Parathyroid adenoma (tissue), 2 donors: ENCODE data around the gene SRGAP2B.
"Not testable (repeated sequence)": the region's sequence is repeated elsewhere in the genome, so short reads cannot be mapped to it uniquely, and the experiment has no call there.

Experiments used
- H2AFZ ChIP-seq: fragments of 300-600 bp; sonication (generic); one replicate; pipeline ENCODE4 v1.7.0; 2017; ENCODE audit warnings: antibody characterized with exemption, mild to moderate bottlenecking
- H3K27ac ChIP-seq: fragments of 300-600 bp; sonication (generic); one replicate; pipeline ENCODE4 v1.7.0; 2017
- H3K27me3 ChIP-seq: fragments of 300-600 bp; sonication (generic); one replicate; pipeline ENCODE4 v1.7.0; 2017; ENCODE audit warnings: low read length; ENCODE audit not compliant: control insufficient read depth, insufficient read depth
- H3K36me3 ChIP-seq: fragments of 300-600 bp; sonication (generic); one replicate; pipeline ENCODE4 v1.7.0; 2017; ENCODE audit warnings: low read length; ENCODE audit not compliant: control insufficient read depth, insufficient read depth
- H3K4me1 ChIP-seq: fragments of 300-600 bp; sonication (generic); one replicate; pipeline ENCODE4 v1.7.0; 2017; ENCODE audit warnings: control low read depth
- H3K4me2 ChIP-seq: fragments of 300-600 bp; sonication (generic); one replicate; pipeline ENCODE4 v1.7.0; 2017; ENCODE audit warnings: low read length
- H3K4me3 ChIP-seq: fragments of 300-600 bp; sonication (generic); one replicate; pipeline ENCODE4 v1.7.0; 2017; ENCODE audit warnings: low read depth, low read length
- H3K79me2 ChIP-seq: fragments of 300-600 bp; sonication (generic); one replicate; pipeline ENCODE4 v1.7.0; 2017; ENCODE audit warnings: control low read depth
- H3K9ac ChIP-seq: fragments of 300-600 bp; sonication (generic); one replicate; pipeline ENCODE4 v1.7.0; 2017; ENCODE audit warnings: mild to moderate bottlenecking
- H3K9me3 ChIP-seq: fragments of 300-600 bp; sonication (generic); one replicate; pipeline ENCODE4 v1.7.0; 2017; ENCODE audit warnings: low read length; ENCODE audit not compliant: control insufficient read depth
- donor health status: primary hyperparathyroidism.

The SRGAP2B gene

DNA sequence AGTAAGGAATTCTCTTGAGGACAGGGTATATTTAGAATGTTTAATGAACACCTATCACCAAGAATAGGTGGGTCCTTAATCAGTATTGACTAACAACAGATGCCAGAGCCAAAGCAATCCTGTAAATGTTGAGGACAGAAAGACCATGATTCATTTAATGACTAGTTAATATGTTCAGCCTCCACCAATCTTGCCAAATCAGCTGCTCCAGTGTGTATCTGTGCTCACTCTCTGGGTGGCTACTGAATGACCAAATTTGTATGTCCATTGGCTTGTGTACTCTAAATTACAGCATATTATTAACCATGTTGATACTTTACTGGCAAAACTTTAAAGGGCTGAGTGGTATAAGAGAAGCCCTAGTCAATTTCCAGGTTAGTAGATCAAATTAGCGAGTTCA lies 130.9 kb downstream of the SRGAP2B start:
- H3K27ac ChIP-seq, H3K9me3 ChIP-seq, H3K4me3 ChIP-seq, H3K4me2 ChIP-seq, H3K79me2 ChIP-seq, H3K27me3 ChIP-seq, H3K9ac ChIP-seq, H2AFZ ChIP-seq, H3K36me3 ChIP-seq, H3K4me1 ChIP-seq: not testable (repeated sequence)

DNA sequence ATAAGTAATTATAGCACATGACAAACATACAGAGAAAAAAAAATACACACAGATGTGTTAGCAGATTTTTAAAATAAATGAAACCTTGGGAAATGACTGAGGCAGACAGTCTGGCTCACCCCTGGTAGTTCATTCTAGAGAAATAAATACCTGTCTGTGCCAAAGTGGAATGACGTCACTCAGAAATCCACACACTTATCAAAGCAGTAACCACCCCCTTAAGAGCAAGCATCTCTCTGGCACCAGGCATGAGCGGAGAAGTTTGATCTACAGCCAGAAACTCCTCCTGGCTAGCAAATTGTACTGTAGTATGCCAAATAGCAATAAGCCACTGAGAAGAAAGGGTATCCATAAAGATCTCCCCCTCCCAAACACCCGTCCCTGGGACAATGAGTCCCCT lies 131.6 kb downstream of the SRGAP2B start:
- not testable (repeated sequence) for H3K4me1 ChIP-seq, H3K79me2 ChIP-seq, H3K9me3 ChIP-seq, H3K4me2 ChIP-seq, H3K27me3 ChIP-seq, H3K4me3 ChIP-seq, H3K9ac ChIP-seq, H3K27ac ChIP-seq, H2AFZ ChIP-seq, H3K36me3 ChIP-seq

DNA sequence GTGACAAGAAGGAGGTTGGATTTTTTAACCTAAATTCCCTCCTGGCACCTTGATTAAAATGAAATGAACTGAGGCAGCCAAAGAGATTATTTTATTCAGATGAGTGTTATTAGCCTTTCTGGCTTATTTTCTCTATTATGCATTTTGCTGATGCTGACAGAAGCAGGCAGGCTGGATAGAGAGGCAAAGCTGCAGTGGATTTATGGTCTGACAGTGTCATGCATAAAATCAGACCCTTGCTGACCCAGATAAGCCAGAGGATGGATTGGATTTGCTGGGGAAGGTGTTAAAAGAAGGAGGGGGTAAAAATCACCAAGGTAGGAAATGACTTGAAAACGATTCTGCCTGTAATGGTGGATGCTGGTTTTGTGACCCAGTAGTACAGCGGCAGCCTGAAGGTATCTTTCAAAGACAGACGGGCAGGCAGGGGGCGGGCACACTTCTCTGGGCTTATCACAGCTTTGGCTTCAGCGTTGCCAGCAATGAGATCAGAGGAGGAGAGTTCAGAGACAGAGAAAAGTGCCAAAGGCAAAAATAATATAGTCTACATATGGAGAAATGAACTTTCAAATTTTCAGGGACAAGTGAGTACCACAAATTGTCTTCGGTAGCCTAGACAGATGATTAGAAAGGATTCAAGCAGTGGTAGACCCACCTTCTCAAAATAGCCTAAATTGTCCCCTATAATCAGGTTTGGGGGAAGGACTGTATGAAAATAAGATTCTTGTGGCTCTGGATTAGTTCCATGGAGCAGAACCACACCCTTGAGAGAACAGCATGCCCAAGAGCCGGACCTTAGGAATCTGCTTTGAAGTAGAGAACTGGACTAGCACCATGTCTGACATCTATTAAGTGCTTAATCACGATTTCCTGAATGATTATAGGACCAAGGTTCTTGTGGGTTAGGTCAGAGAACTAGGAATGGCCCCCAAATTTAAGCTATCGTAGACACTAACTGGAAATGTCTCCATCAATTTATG lies 133.2 kb downstream of the SRGAP2B start:
- not testable (repeated sequence) for H2AFZ ChIP-seq, H3K79me2 ChIP-seq, H3K9ac ChIP-seq, H3K27ac ChIP-seq, H3K36me3 ChIP-seq, H3K9me3 ChIP-seq, H3K4me3 ChIP-seq, H3K27me3 ChIP-seq, H3K4me1 ChIP-seq, H3K4me2 ChIP-seq

DNA sequence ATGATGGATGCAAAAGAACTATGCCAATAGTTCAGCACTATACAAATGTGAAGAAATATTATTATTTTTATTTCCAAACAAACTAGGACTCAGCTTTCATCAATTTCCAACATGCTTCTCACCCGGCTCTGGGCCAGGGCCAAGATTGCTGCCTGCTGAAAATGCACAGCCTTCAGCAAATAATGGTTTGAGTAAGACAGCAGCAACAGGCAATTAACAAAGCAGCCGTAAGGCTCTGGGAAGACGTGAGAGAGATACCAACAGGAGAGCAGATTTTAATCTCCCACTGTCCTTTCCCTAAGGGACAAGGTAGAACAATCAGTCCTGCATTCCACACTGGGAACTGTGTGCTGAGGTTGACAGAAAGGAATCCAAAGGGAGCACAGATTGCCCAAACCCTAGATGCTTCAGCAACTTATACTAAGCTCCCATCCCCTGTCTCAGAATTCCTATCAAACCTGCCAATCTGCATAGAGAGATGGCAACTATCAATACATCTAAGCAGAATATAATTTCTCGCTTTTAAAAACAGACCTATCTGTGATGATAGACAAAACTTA lies 134.1 kb downstream of the SRGAP2B start:
- H3K9me3 ChIP-seq, H3K27ac ChIP-seq, H3K36me3 ChIP-seq, H3K4me2 ChIP-seq, H3K27me3 ChIP-seq, H3K79me2 ChIP-seq, H2AFZ ChIP-seq, H3K4me3 ChIP-seq, H3K9ac ChIP-seq, H3K4me1 ChIP-seq: not testable (repeated sequence)

DNA sequence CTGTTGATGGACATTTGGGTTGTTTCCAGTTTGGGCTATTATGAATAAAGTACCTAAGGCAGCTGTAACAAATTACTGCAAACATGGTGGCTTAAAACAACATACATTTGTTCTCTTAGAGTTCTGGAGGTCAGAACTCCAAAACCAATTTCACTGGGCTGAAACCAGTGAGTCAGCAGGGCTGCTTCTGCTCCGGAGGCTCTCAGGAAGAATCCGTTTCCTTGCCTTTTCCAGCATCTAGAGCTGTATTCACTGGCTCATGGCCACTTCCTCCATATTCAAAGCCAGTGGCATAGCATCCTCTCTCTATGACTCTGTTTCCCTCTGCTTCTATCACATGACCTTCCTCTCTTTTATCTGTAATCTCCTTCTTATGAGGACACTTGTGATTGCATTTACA lies 146.7 kb downstream of the SRGAP2B start:
- H3K4me2 ChIP-seq, H3K9ac ChIP-seq, H3K27me3 ChIP-seq, H3K36me3 ChIP-seq, H3K27ac ChIP-seq, H3K79me2 ChIP-seq, H3K9me3 ChIP-seq, H3K4me3 ChIP-seq, H2AFZ ChIP-seq, H3K4me1 ChIP-seq: not testable (repeated sequence)

DNA sequence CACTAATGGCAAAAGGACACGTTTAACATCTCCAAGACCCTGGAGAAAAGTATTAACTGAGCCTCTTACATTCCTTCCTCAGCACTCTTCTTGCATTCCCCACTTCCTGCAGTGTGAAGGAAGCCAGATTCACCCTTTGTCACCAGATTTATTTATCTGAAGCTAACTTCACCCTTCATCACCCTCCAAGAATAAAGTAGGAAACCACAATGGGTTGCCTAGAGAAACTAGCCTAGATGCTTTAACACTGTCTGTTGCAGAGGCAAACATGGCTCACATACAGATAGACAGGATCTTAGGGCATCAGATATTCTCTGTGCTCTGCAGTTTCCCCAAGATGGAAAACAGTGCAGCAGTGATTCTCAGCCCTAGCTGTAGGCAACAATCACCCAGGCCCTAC lies 147.6 kb downstream of the SRGAP2B start:
- H3K9me3 ChIP-seq, H2AFZ ChIP-seq, H3K4me3 ChIP-seq, H3K4me1 ChIP-seq, H3K9ac ChIP-seq, H3K4me2 ChIP-seq, H3K36me3 ChIP-seq, H3K27ac ChIP-seq, H3K27me3 ChIP-seq, H3K79me2 ChIP-seq: not testable (repeated sequence)

DNA sequence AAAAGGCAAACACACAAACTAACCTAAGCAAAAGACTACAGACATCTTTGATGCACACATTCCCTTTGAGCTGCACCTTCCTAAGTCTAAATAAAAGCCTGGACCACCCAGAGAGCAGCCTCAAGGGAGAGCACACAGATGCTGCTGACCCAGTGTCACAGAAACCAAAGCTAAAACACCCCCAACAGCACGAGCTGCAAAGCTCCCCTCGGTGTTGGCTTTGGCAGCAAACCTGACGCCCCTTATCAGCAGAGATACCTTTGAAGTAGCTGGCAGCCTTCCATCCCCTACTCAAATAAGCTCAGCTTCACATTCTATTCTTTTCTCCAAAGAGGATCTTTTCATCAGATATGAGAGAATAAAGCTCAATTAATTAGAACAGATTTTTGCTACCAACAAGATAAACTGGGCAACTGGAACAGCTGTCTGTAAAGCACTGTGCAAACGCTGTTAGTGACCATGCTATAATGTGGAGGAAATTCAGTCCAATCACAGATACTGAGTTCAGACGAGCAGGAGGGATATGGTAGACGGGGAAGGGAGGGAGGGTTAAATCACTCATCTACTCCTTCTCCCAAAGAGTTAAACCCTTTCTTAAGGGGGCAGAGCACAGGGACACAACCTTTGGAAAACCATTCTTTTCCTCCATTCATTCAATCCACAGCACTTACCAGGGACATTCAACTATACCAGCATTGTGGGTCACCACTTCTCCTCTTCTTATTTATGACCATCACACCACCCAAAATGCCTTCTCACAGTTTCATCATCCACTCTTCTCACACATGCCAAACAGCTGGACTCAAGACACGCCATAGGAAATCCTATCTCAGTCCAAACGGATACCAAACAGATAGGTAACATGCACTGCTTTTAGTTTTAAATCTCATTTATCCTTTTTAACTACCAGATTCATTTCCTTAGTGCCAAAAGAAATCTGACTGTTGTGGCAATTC lies 148.3 kb downstream of the SRGAP2B start:
- H3K4me1 ChIP-seq, H3K79me2 ChIP-seq, H3K36me3 ChIP-seq, H2AFZ ChIP-seq, H3K4me3 ChIP-seq, H3K4me2 ChIP-seq, H3K9me3 ChIP-seq, H3K27ac ChIP-seq, H3K9ac ChIP-seq, H3K27me3 ChIP-seq: not testable (repeated sequence)

DNA sequence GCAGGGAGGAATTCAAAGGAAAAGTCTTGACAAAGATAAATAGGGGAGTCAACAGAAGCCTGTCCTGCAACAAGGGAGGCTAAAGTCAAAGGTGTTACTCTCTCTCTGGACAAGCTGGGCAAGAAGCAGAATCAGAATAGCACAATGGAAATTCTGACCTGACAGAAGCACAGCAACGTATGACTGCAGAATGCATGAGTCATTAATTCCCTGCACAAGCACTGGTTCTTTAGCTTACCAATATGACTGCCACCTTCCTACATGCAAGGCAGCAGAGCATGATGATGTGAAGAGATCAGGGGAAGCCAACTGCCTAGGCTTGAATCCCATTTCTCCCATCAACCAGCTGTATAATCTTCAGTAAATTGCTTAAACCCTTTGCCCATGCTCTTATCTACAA lies 153.4 kb downstream of the SRGAP2B start:
- H3K9ac ChIP-seq = not testable (repeated sequence)

DNA sequence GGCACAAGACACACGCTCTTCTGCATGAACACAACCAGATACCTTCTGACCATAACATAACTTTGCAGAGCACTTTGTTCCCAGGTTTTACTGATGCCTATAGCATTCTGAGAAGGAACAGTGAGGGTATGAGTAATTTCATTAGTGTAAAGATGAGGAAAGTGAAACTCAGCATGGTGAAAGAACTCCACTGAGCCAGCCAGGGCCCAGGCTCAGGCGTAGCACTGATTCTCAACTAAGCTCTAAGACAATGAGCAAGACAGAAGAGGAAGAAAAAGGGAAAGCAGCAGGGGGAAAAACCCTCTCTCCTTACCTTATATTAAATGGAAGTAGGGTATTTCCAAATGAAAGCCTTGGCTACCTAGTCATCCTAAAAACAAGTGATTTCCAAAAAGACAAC lies 155.1 kb downstream of the SRGAP2B start:
- not testable (repeated sequence) for H3K4me2 ChIP-seq, H3K27me3 ChIP-seq, H3K79me2 ChIP-seq, H3K4me3 ChIP-seq, H3K9me3 ChIP-seq, H3K4me1 ChIP-seq, H2AFZ ChIP-seq, H3K36me3 ChIP-seq, H3K27ac ChIP-seq, H3K9ac ChIP-seq

More for the DNA sequence above, 153.4 kb downstream of the SRGAP2B start:
- H3K27me3 ChIP-seq, H3K79me2 ChIP-seq, H3K27ac ChIP-seq, H3K4me1 ChIP-seq, H3K9me3 ChIP-seq, H3K4me3 ChIP-seq, H3K36me3 ChIP-seq, H2AFZ ChIP-seq, H3K4me2 ChIP-seq: not testable (repeated sequence)

DNA sequence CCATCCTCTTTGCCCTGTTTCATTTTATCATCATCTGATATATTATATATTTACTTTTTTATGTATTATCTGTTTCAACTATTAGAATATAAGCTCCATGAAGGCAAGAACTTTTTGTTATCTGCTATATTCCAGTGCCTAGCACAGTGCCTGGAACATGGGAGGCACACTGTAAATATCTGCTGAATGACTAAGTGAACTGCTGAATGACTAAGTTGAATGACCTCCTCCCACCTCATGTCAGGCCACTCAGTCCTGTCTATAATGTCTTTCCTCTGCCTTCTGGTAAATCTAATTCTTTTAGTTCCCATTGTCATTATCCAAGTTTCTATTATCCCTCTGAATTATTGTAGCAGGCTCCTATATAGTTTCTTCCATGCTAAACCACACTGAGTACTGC lies 156.5 kb downstream of the SRGAP2B start:
- not testable (repeated sequence) for H3K79me2 ChIP-seq, H3K4me3 ChIP-seq, H3K36me3 ChIP-seq, H3K4me2 ChIP-seq, H2AFZ ChIP-seq, H3K27me3 ChIP-seq, H3K4me1 ChIP-seq, H3K27ac ChIP-seq, H3K9ac ChIP-seq, H3K9me3 ChIP-seq
